Natural killer cell (primary cell): ENCODE measurements around the gene CCDC85A. TPM values are rescaled to one million over a fixed set of nuclear protein-coding genes. Genes with fewer than 3 reads are reported as not detected.

Source experiments
- ATAC-seq, 3 donors: fragments of 150-1000 bp in 2 of 3; fragments of 200-7000 bp in 1 of 3; cut with Tn5 transposase; 1 replicate in 1 of 3; 2 replicates in 2 of 3; pipeline ENCODE4 v1.10.0; 2021; ENCODE audit warnings: mild to moderate bottlenecking in 2 of 3, moderate library complexity in 2 of 3
- DNase-seq, 2 donors: peaks; one replicate each; pipeline versions ENCODE4 v3.0.0 to v3.0.0-alpha.2; 2013 to 2021; ENCODE audit warnings: mixed read lengths in 1 of 2
- H3K27ac ChIP-seq: one replicate; pipeline ENCODE4 v1.5.1; 2013; ENCODE audit warnings: mild to moderate bottlenecking, low read length
- H3K27me3 ChIP-seq: one replicate; pipeline ENCODE4 v1.6.1; 2013; ENCODE audit warnings: low read length; ENCODE audit not compliant: control insufficient read depth, insufficient read depth
- H3K36me3 ChIP-seq: one replicate; pipeline ENCODE4 v1.6.1; 2013; ENCODE audit warnings: low read length; ENCODE audit not compliant: control insufficient read depth, insufficient read depth
- H3K4me1 ChIP-seq: one replicate; pipeline ENCODE4 v1.6.1; 2013; ENCODE audit warnings: low read length; ENCODE audit not compliant: control insufficient read depth, insufficient read depth
- H3K4me3 ChIP-seq: one replicate; pipeline ENCODE4 v1.5.1; 2013; ENCODE audit warnings: low read length
- H3K9me3 ChIP-seq: one replicate; pipeline ENCODE4 v1.6.1; 2013; ENCODE audit warnings: low read length; ENCODE audit not compliant: control insufficient read depth, insufficient read depth
- H3K27ac Mint-ChIP-seq, 2 donors: one replicate each; pipeline ENCODE4 v1.8.0; 2022; ENCODE audit warnings: mild to moderate bottlenecking in 2 of 2, mixed read lengths in 2 of 2, moderate library complexity in 1 of 2
- H3K27me3 Mint-ChIP-seq, 2 donors: one replicate each; pipeline ENCODE4 v1.8.0; 2022; ENCODE audit warnings: low read depth in 2 of 2, mixed read lengths in 2 of 2
- H3K36me3 Mint-ChIP-seq: one replicate; pipeline ENCODE4 v1.8.0; 2022; ENCODE audit warnings: mixed read lengths
- H3K4me1 Mint-ChIP-seq, 2 donors: one replicate each; pipeline ENCODE4 v1.8.0; 2022; ENCODE audit warnings: mixed read lengths in 2 of 2
- H3K4me3 Mint-ChIP-seq: one replicate; pipeline ENCODE4 v1.8.0; 2022; ENCODE audit warnings: mild to moderate bottlenecking, moderate library complexity, mixed read lengths
- H3K9me3 Mint-ChIP-seq, 2 donors: one replicate each; pipeline ENCODE4 v1.8.0; 2022; ENCODE audit warnings: mixed read lengths in 2 of 2
- WGBS: methylation state at CpG from one replicate; pipeline ENCODE4 v1.1.7; 2013; ENCODE audit warnings: missing lambda C conversion rate; ENCODE audit not compliant: insufficient coverage; 5-methylcytosine and 5-hydroxymethylcytosine counted together
- intact Hi-C: fragments of 100-400 bp; cut with micrococcal nuclease; formaldehyde crosslinking; loops from one replicate; pipeline ENCODE4 v1.14.2; 2022
- total RNA-seq, 4 donors: library from RNA; stranded (reverse); fragments of 120-200 nt in 1 of 4; gene quantifications; one replicate each; pipeline versions ENCODE4 v1.2.3 to v1.2.4, GENCODE V29; 2013 to 2022
- TF ChIP-seq, protein P1 (sequence below): fragments of 200-600 bp; IDR thresholded peaks from one replicate; pipeline ENCODE4 v1.8.0; 2022; ENCODE audit warnings: antibody characterized with exemption

CCDC85A gene
- total RNA-seq, 3 donors from 2014 or later (not counting 1 experiment from before 2014, with no cell fraction given): not detected

DNA sequence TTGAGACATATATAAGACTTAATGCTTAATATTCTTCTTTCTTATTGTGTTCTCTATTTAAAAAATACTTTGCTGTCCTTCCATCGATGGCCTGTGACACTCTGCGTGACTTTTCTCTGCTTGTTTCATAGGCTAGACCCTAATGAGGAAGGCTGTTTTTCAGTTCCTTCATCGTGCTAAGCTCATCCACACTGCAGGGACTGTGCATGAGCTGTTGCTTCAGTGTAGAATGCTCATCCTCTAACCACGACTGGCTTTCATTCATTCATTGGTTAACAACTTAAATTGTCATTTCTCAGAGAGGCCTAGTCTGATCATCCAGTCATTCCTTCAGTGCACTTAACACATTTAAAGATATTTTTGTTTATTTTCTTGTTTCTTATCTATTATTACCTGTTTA, 134.4 kb downstream of the CCDC85A start:
- Mint-ChIP-seq H3K9me3 (peaks cover 10 to 19% of the 10 kb centered on the region in 2 donors), H3K36me3 (no peaks in the 10 kb centered on the region), H3K27ac (no peak overlapping the region), H3K4me3 (no peak overlapping the region), H3K27me3 (no peaks in the 10 kb centered on the region), H3K4me1 (no peaks in the 10 kb centered on the region)
- Histone ChIP-seq H3K9me3 (no peaks in the 10 kb centered on the region), H3K27ac (no peak overlapping the region), H3K4me3 (no peak overlapping the region), H3K27me3 (no peaks in the 10 kb centered on the region), H3K36me3 (no peaks in the 10 kb centered on the region), H3K4me1 (no peaks in the 10 kb centered on the region)
- ATAC-seq (no peak), DNase-seq (no peak)
- intact Hi-C loops: no loop called here
- TF ChIP-seq, protein P1, sequence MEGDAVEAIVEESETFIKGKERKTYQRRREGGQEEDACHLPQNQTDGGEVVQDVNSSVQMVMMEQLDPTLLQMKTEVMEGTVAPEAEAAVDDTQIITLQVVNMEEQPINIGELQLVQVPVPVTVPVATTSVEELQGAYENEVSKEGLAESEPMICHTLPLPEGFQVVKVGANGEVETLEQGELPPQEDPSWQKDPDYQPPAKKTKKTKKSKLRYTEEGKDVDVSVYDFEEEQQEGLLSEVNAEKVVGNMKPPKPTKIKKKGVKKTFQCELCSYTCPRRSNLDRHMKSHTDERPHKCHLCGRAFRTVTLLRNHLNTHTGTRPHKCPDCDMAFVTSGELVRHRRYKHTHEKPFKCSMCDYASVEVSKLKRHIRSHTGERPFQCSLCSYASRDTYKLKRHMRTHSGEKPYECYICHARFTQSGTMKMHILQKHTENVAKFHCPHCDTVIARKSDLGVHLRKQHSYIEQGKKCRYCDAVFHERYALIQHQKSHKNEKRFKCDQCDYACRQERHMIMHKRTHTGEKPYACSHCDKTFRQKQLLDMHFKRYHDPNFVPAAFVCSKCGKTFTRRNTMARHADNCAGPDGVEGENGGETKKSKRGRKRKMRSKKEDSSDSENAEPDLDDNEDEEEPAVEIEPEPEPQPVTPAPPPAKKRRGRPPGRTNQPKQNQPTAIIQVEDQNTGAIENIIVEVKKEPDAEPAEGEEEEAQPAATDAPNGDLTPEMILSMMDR: no peak
- 74% methylated on average over 4 of the region's 4 CpGs for WGBS

- intact Hi-C loops: no loop called here
- Histone ChIP-seq H3K4me3 (no peak overlapping the region), H3K4me1 (no peaks in the 10 kb centered on the region), H3K27ac (no peak overlapping the region), H3K27me3 (no peaks in the 10 kb centered on the region), H3K9me3 (no peaks in the 10 kb centered on the region), H3K36me3 (no peaks in the 10 kb centered on the region)
- WGBS: 89% methylated on average over 1 of the region's 3 CpGs
- H3K4me1 Mint-ChIP-seq: no peaks in the 10 kb centered on the region
- no peak overlapping the region for H3K27ac Mint-ChIP-seq
- TF ChIP-seq, protein P1: no peak
- H3K27me3 Mint-ChIP-seq: no peaks in the 10 kb centered on the region
- ATAC-seq (no peak), DNase-seq (no peak)
- peaks cover 6 to 10% of the 10 kb centered on the region in 2 donors for H3K9me3 Mint-ChIP-seq
- no peak overlapping the region for H3K4me3 Mint-ChIP-seq
- no peaks in the 10 kb centered on the region for H3K36me3 Mint-ChIP-seq
Observed at GRCh38 chr2:56325661-56326345, 142.0 kb downstream of the CCDC85A start.

- intact Hi-C loops: no loop called here
- Mint-ChIP-seq H3K27me3 (no peaks in the 10 kb centered on the region), H3K4me3 (no peak overlapping the region), H3K27ac (no peak overlapping the region), H3K4me1 (no peaks in the 10 kb centered on the region), H3K36me3 (no peaks in the 10 kb centered on the region), H3K9me3 (peaks cover 6 to 10% of the 10 kb centered on the region in 2 donors)
- Histone ChIP-seq H3K9me3 (no peaks in the 10 kb centered on the region), H3K27me3 (no peaks in the 10 kb centered on the region), H3K27ac (no peak overlapping the region), H3K36me3 (no peaks in the 10 kb centered on the region), H3K4me1 (no peaks in the 10 kb centered on the region), H3K4me3 (no peak overlapping the region)
- WGBS: 100% methylated on average over 1 of the region's 1 CpG
- DNase-seq (no peak), ATAC-seq (no peak)
- TF ChIP-seq, protein P1: no peak
Observed at GRCh38 chr2:56326346-56326741, 142.6 kb downstream of the CCDC85A start.

GRCh38 chr2:56331810-56332209, 148.0 kb downstream of the CCDC85A start:
- no peaks in the 10 kb centered on the region for H3K4me1 ChIP-seq
- H3K4me3 Mint-ChIP-seq: no peak overlapping the region
- H3K4me3 ChIP-seq: no peak overlapping the region
- intact Hi-C loops: no loop called here
- peaks cover 6 to 7% of the 10 kb centered on the region in 2 donors for H3K9me3 Mint-ChIP-seq
- TF ChIP-seq, protein P1: no peak
- no peak overlapping the region for H3K27ac ChIP-seq
- H3K27me3 Mint-ChIP-seq: no peaks in the 10 kb centered on the region
- WGBS: 89% methylated on average over 7 of the region's 7 CpGs
- H3K27ac Mint-ChIP-seq: no peak overlapping the region
- H3K9me3 ChIP-seq: no peaks in the 10 kb centered on the region
- no peaks in the 10 kb centered on the region for H3K36me3 ChIP-seq
- ATAC-seq (no peak), DNase-seq (no peak)
- H3K27me3 ChIP-seq: no peaks in the 10 kb centered on the region
- H3K4me1 Mint-ChIP-seq: no peaks in the 10 kb centered on the region
- H3K36me3 Mint-ChIP-seq: no peaks in the 10 kb centered on the region
